GM19035 (cell line): Measurements from ENCODE around the gene PDCL2.

ENCODE experiments used
- ATAC-seq: cut with Tn5 transposase; IDR thresholded peaks from one replicate; pipeline ENCODE4 v1.9.1; 2021; ENCODE audit not compliant: unreplicated experiment

Gene PDCL2

GRCh38 chr4:55543858-55544257, 48.2 kb downstream of the PDCL2 start:
- ATAC-seq, result no peak

GRCh38 chr4:55540271-55540670, 51.8 kb downstream of the PDCL2 start:
- ATAC-seq, result no peak

GRCh38 chr4:55539658-55540057, 52.4 kb downstream of the PDCL2 start:
- no peak for ATAC-seq

GRCh38 chr4:55538531-55538930, 53.5 kb downstream of the PDCL2 start:
- no peak for ATAC-seq

GRCh38 chr4:55534306-55534705, 57.7 kb downstream of the PDCL2 start:
- ATAC-seq, result no peak

- no peak for ATAC-seq
Observed at GRCh38 chr4:55530691-55531090, 61.4 kb downstream of the PDCL2 start.

- no peak for ATAC-seq
Observed at GRCh38 chr4:55530167-55530566, 61.9 kb downstream of the PDCL2 start.

- no peak for ATAC-seq
Observed at GRCh38 chr4:55528491-55528890, 63.6 kb downstream of the PDCL2 start.

GRCh38 chr4:55524844-55525571, 67.0 kb downstream of the PDCL2 start:
- ATAC-seq, result no peak

- no peak for ATAC-seq
Observed at GRCh38 chr4:55518442-55518841, 73.6 kb downstream of the PDCL2 start.

GRCh38 chr4:55517526-55518229, 74.4 kb downstream of the PDCL2 start:
- peak; percentile 70 for ATAC-seq

GRCh38 chr4:55512922-55513571, 79.0 kb downstream of the PDCL2 start:
- ATAC-seq, result no peak

- no peak for ATAC-seq
Observed at GRCh38 chr4:55512077-55512476, 80.0 kb downstream of the PDCL2 start.

- no peak for ATAC-seq
Observed at GRCh38 chr4:55510685-55511084, 81.4 kb downstream of the PDCL2 start.

- no peak for ATAC-seq
Observed at GRCh38 chr4:55509266-55509665, 82.8 kb downstream of the PDCL2 start.

- ATAC-seq, result no peak
Observed at GRCh38 chr4:55507612-55508011, 84.4 kb downstream of the PDCL2 start.
